HL-60 (cell line): ENCODE measurements around the gene SLC25A21.

Experiments used
- DNase-seq, 2 experiments: peaks; one replicate each; pipeline ENCODE4 v3.0.0-alpha.2; 2010 to 2020; ENCODE audit warnings: low read depth in 1 of 2, low spot score in 1 of 2
- H3K27ac ChIP-seq: fragments of 250-450 bp; sonication (Bioruptor Pico); replicated peaks from 2 replicates; pipeline ENCODE4 v1.5.1; 2020; ENCODE audit warnings: mild to moderate bottlenecking, moderate library complexity
- H3K27me3 ChIP-seq: fragments of 250-450 bp; sonication (Bioruptor Pico); 2 replicates; pipeline ENCODE4 v1.5.1; 2021; ENCODE audit warnings: mild to moderate bottlenecking, moderate library complexity; ENCODE audit not compliant: insufficient read depth, poor library complexity, severe bottlenecking
- H3K4me3 ChIP-seq: replicated peaks from 2 replicates; pipeline ENCODE4 v1.5.1; 2011; ENCODE audit warnings: mild to moderate bottlenecking, control low read depth, low read length; ENCODE audit not compliant: insufficient read depth
- CTCF ChIP-seq: IDR thresholded peaks from one replicate; pipeline ENCODE4 v1.5.1; 2011; ENCODE audit warnings: low read length, control low read depth, inconsistent platforms; ENCODE audit not compliant: insufficient read depth
- GABPA ChIP-seq: IDR thresholded peaks from 2 replicates; pipeline ENCODE4 v1.6.1; 2012; ENCODE audit warnings: low read depth
- POLR2AphosphoS5 ChIP-seq: IDR thresholded peaks from 2 replicates; pipeline ENCODE4 v1.6.1; 2012; ENCODE audit warnings: low read depth
- REST ChIP-seq: IDR thresholded peaks from 2 replicates; pipeline ENCODE4 v1.6.1; 2012; ENCODE audit warnings: low read depth; ENCODE audit not compliant: insufficient replicate concordance
- SPI1 ChIP-seq: IDR thresholded peaks from 2 replicates; pipeline ENCODE4 v1.6.1; 2012; ENCODE audit warnings: low read depth, mild to moderate bottlenecking, borderline replicate concordance

SLC25A21 gene

GRCh38 chr14:36724162-36724561, 448.2 kb downstream of the SLC25A21 start:
- no peak for DNase-seq
- H3K27me3 ChIP-seq: no peaks in the 10 kb centered on the region
- H3K27ac ChIP-seq: no peak overlapping the region
- H3K4me3 ChIP-seq: no peak overlapping the region
- TF ChIP-seq SPI1 (no peak), REST (no peak), POLR2AphosphoS5 (no peak), CTCF (no peak), GABPA (no peak)

GRCh38 chr14:36723530-36723929, 448.9 kb downstream of the SLC25A21 start:
- no peak overlapping the region for H3K4me3 ChIP-seq
- TF ChIP-seq REST (no peak), POLR2AphosphoS5 (no peak), SPI1 (no peak), GABPA (no peak), CTCF (no peak)
- no peaks in the 10 kb centered on the region for H3K27me3 ChIP-seq
- no peak overlapping the region for H3K27ac ChIP-seq
- no peak for DNase-seq

- TF ChIP-seq POLR2AphosphoS5 (no peak), GABPA (no peak), SPI1 (no peak), REST (no peak), CTCF (no peak)
- Histone ChIP-seq H3K4me3 (no peak overlapping the region), H3K27ac (no peak overlapping the region), H3K27me3 (no peaks in the 10 kb centered on the region)
- DNase-seq: no peak
These were observed 450.5 kb downstream of the SLC25A21 start for GRCh38 chr14:36721877-36722276.
